ENCODE results near the gene TRAF2.
"Not testable (repeated sequence)": the region's sequence is repeated elsewhere in the genome, so short reads cannot be mapped to it uniquely, and the experiment has no call there.

TRAF2 gene

GRCh38 chr9:136881691-136882108 is 4.6 kb upstream of the TRAF2 start:
- Mint-ChIP-seq H3K27ac (no peak overlapping the region), H3K36me3 (ENCODE audit: low read depth) (no peaks in the 10 kb centered on the region), H3K9me3 (no peaks in the 10 kb centered on the region), H3K4me3 (peak overlapping the region in 1 of 3 experiments; percentile 38), H3K27me3 (ENCODE audit: low read depth) (peaks cover 3% of the 10 kb centered on the region), H3K4me1 (no peaks in the 10 kb centered on the region)
- no peak for TF ChIP-seq CTCF (IDR thresholded peaks at IDR 0.05; ENCODE audit: unreplicated experiment in 3 of 3)

GRCh38 chr9:136882109-136882946 is 4.0 kb upstream of the TRAF2 start:
- H3K27ac Mint-ChIP-seq: no peak overlapping the region

GRCh38 chr9:136882947-136883283 is 3.4 kb upstream of the TRAF2 start:
- not testable (repeated sequence) for H3K27ac Mint-ChIP-seq; H3K27me3 Mint-ChIP-seq (ENCODE audit: low read depth); H3K4me3 Mint-ChIP-seq; H3K4me1 Mint-ChIP-seq; H3K9me3 Mint-ChIP-seq; H3K36me3 Mint-ChIP-seq (ENCODE audit: low read depth)

More at GRCh38 chr9:136882109-136882946, 4.0 kb upstream of the TRAF2 start:
- Mint-ChIP-seq H3K27me3 (ENCODE audit: low read depth) (no peaks in the 10 kb centered on the region), H3K9me3 (no peaks in the 10 kb centered on the region), H3K36me3 (ENCODE audit: low read depth) (no peaks in the 10 kb centered on the region), H3K4me1 (peaks cover 4% of the 10 kb centered on the region), H3K4me3 (no peak overlapping the region)
- TF ChIP-seq CTCF (IDR thresholded peaks at IDR 0.05; ENCODE audit: unreplicated experiment in 3 of 3): no peak

- H3K27me3 Mint-ChIP-seq (ENCODE audit: low read depth); H3K27ac Mint-ChIP-seq; H3K36me3 Mint-ChIP-seq (ENCODE audit: low read depth); H3K4me1 Mint-ChIP-seq; H3K4me3 Mint-ChIP-seq; H3K9me3 Mint-ChIP-seq: not testable (repeated sequence)
Measured at GRCh38 chr9:136883670-136884069, 2.6 kb upstream of the TRAF2 start.

- no peak for TF ChIP-seq CTCF (IDR thresholded peaks at IDR 0.05; ENCODE audit: unreplicated experiment in 3 of 3)
- Mint-ChIP-seq H3K4me3 (peak overlapping the region; percentile 82 to 89 (median 87)), H3K4me1 (peaks cover 8% of the 10 kb centered on the region), H3K36me3 (ENCODE audit: low read depth) (no peaks in the 10 kb centered on the region), H3K9me3 (no peaks in the 10 kb centered on the region), H3K27me3 (ENCODE audit: low read depth) (no peaks in the 10 kb centered on the region), H3K27ac (peak overlapping the region; percentile 38 to 92 (median 85))
Measured at GRCh38 chr9:136886610-136887597, 588 bp downstream of the TRAF2 start.

GRCh38 chr9:136888454-136888853 is 2.1 kb downstream of the TRAF2 start:
- no peaks in the 10 kb centered on the region for H3K27me3 Mint-ChIP-seq (ENCODE audit: low read depth)
- no peak for TF ChIP-seq CTCF (IDR thresholded peaks at IDR 0.05; ENCODE audit: unreplicated experiment in 3 of 3)
- H3K36me3 Mint-ChIP-seq (ENCODE audit: low read depth): no peaks in the 10 kb centered on the region
- no peak overlapping the region for H3K27ac Mint-ChIP-seq
- H3K4me1 Mint-ChIP-seq: peaks cover 8% of the 10 kb centered on the region
- peak overlapping the region in 2 of 3 experiments; percentile 8 to 9 for H3K4me3 Mint-ChIP-seq
- no peaks in the 10 kb centered on the region for H3K9me3 Mint-ChIP-seq
